ENCODE measurements around the gene SUPT5H.

The SUPT5H gene

GRCh38 chr19:39520541-39521484, 75.4 kb downstream of the SUPT5H start:
- CTCF ChIA-PET: interaction anchor here (1.3 to 2.0 kb wide), 4 partner anchors 12 to 81 kb away, joined by 3 to 8 read pairs (median 4); partner anchors contain the start of genes EID2 and EID2B
- POLR2A ChIA-PET: interaction anchor here (0.8 kb wide), 1 partner anchor 113 kb away, joined by 3 read pairs; no protein-coding TSS in a partner anchor
- H3K4me3 ChIP-seq (ENCODE audit: low read depth, low read length): no peak overlapping the region
- TF ChIP-seq, protein P1, sequence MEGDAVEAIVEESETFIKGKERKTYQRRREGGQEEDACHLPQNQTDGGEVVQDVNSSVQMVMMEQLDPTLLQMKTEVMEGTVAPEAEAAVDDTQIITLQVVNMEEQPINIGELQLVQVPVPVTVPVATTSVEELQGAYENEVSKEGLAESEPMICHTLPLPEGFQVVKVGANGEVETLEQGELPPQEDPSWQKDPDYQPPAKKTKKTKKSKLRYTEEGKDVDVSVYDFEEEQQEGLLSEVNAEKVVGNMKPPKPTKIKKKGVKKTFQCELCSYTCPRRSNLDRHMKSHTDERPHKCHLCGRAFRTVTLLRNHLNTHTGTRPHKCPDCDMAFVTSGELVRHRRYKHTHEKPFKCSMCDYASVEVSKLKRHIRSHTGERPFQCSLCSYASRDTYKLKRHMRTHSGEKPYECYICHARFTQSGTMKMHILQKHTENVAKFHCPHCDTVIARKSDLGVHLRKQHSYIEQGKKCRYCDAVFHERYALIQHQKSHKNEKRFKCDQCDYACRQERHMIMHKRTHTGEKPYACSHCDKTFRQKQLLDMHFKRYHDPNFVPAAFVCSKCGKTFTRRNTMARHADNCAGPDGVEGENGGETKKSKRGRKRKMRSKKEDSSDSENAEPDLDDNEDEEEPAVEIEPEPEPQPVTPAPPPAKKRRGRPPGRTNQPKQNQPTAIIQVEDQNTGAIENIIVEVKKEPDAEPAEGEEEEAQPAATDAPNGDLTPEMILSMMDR (IDR thresholded peaks at IDR 0.05; ENCODE audit: insufficient read depth, low read length, missing control alignments): no peak
- no peak for DNase-seq (ENCODE audit: low read depth, low spot score)

GRCh38 chr19:39524495-39524894, 79.1 kb downstream of the SUPT5H start:
- TF ChIP-seq, protein P1 (IDR thresholded peaks at IDR 0.05; ENCODE audit: insufficient read depth, low read length, missing control alignments): no peak
- CTCF ChIA-PET: interaction anchor here (0.6 to 2.2 kb wide), 5 partner anchors 8 to 127 kb away, joined by 3 to 8 read pairs (median 7); partner anchors contain the start of gene EID2B
- no peak for DNase-seq (ENCODE audit: low read depth, low spot score)
- POLR2A ChIA-PET: interaction anchor here (0.6 to 0.7 kb wide), 2 partner anchors 92 to 894 kb away, joined by 4 read pairs; no protein-coding TSS in a partner anchor
- H3K4me3 ChIP-seq (ENCODE audit: low read depth, low read length): no peak overlapping the region

DNA sequence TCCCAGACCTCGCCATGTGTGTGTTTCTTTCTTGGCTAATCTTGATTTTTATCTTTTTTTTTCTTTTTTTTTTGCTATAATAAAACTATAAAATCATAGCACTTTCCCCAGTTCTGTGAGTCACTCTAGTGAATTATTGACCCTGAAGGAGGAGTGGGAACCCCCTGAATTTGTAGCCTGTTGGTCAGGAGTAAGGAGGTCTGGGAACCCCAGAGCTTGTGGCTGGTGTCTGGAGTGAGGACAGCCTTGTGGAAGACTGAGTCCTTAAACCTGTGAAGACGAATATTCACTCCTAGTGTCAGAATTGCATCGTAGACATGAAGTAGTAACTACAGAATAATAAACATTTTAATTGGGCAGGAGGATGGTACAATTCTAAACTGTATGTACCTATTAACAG, 79.8 kb downstream of the SUPT5H start:
- ChIA-PET CTCF (interaction anchor here (1.0 to 2.2 kb wide), 5 partner anchors 8 to 128 kb away, joined by 4 to 8 read pairs (median 7); partner anchors contain the start of gene EID2B), POLR2A (interaction anchor here (0.5 to 0.6 kb wide), 2 partner anchors 93 to 95 kb away, joined by 3 to 4 read pairs; no protein-coding TSS in a partner anchor)
- no peak overlapping the region for H3K4me3 ChIP-seq (ENCODE audit: low read depth, low read length)
- no peak for DNase-seq (ENCODE audit: low read depth, low spot score)
- TF ChIP-seq, protein P1 (IDR thresholded peaks at IDR 0.05; ENCODE audit: insufficient read depth, low read length, missing control alignments): no peak

Data from AG04449 (cell line).